Limb (tissue), 2 donors: ENCODE results near the gene ROR1.
"Not testable (repeated sequence)": the region's sequence is repeated elsewhere in the genome, so short reads cannot be mapped to it uniquely, and the experiment has no call there.

Experiments used
- DNase-seq, 2 donors: peaks; one replicate each; pipeline ENCODE4 v3.0.0-alpha.2; 2016; ENCODE audit errors: extremely low spot score in 2 of 2

Gene ROR1

DNA sequence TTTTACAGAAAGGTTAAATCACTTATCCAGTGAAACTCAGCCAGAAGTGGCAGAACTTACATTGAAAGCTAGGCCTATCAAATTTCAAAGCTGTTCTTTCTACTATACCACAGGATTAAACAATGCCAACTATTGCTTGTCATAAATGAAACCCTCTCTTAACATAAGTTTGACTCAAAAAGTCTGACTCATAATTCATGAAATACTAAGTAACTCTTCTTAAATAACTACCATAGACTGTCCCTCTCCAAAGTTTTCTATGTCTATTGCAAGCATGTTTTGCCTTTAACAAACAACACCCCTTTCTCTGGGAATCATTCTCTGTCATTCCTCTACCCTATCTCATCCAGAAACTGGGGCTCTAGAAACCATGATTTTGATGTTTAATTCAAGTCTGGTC is 320.1 kb downstream of the ROR1 start:
- no peak for DNase-seq

DNA sequence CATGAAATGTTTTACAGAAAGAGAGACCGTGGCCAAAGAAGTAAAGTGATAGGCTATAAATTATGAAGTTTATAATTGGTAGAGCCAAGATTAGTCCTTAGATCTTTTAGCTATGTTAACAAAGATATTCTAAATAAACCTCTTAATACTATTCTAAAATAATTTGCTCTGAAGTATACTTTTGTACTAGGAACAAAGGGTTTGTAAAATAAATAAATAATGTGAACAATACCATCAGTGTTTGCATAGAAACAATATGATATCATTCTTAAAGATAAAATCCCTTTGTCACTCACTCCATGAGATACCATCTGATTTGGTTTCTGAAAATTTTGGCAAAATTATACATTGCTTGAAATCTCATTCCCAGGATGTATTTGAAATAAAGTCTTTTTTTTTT is 322.0 kb downstream of the ROR1 start:
- DNase-seq: no peak

DNA sequence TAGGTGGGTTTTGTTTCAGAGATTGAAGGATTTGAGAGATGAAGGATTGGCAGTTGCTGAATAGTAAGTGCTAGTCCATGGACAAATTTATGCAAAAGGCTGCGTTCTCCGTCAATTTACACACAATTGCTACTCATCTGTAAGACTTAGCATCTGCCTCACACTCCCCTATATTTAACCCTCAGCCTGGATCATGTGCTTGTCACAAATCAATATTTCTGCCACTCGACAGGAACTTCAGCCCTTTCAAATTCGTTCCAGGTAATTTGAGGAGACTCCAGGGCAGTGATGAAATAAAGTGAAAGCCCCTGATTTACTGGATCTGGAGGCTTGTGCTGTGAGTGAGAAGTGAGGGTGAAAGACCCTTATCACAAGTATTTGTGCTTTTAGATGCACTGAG is 324.0 kb downstream of the ROR1 start:
- no peak for DNase-seq

DNA sequence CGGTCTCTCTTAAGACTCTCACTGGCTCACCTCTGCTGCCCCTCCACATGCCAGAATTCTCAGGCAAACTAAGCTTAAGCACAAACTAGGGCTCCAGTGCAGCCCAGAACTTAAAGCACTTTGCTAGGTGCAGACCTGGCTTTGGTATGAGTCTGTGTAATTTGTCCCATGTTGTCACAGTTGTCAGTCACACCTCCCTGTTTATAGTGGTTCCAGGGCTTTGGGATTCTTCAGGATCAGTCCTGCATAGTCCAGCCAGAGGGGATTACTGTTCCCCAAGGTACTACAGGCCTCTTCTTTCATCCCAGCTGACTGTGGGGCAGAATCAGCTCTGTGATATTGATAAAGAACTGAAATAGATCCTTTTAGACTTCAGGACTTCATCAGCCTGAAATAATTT is 324.6 kb downstream of the ROR1 start:
- DNase-seq: no peak

DNA sequence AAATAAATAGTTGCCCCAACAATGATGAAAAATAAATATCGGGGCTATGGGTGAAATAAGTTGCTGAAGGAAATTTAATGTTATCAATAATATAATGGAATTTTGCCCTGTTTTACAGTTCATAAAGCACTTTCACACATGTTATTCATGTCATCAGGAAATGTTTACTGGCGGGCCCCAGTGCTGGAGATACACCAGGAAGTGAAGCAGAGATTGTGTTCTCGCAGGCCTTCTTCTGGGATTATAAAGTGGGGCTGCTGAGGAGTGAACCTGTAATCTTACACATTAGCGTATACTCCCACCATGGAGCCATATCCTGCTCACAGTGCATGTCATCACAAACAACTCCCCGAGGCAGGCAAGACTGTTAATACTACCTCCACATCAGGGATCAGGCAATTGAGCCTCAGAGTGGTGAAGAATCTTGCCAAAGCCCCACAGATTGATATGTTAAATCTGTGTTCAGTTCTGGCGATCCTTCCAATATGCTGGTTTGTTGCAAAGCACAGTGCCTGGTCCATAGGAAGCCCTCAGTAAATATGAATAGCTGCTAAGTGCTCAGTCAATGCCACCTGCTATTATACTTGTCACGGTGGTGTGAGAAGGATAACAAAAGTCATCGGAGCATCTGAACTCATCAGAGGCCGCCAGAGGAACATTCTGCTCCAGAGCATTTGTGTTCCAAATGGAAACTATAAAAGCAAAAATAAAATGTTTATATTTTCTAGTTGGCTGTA is 325.2 kb downstream of the ROR1 start:
- DNase-seq: no peak

DNA sequence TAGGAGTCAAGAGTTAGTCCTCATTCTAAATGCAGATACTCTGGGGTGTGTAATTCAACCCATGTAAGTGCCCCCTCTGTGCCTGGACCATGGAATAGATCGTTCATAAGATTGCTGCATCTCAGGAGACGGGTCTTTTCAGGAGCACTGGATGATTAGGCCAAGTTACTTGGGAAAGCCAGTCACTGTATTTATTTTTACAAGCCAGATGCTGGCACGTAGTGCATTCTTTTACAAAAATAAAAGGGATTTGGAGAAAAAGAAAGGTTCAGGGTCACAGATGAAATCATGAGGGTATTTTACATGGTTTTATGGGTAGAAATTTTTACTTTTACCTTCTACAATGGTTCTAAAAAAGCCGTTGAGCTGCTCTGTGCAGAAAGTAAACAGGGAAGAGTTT is 327.0 kb downstream of the ROR1 start:
- DNase-seq: no peak

DNA sequence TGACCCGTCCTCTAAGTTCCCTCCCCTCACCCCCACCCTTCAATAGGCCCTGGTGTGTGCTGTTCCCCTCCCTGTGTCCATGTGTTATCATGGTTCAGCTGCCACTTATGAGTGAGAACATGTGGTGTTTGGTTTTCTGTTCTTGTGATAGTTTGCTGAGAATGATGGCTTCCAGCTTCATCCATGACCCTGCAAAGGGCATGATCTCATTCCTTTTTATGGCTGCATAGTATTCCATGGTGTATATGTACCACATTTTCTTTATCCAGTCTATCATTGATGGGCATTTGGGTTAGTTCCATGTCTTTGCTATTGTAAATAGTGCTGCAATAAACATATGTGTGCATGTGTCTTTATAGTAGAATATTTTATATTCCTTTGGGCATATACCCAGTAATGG is 330.8 kb downstream of the ROR1 start:
- DNase-seq: not testable (repeated sequence)

DNA sequence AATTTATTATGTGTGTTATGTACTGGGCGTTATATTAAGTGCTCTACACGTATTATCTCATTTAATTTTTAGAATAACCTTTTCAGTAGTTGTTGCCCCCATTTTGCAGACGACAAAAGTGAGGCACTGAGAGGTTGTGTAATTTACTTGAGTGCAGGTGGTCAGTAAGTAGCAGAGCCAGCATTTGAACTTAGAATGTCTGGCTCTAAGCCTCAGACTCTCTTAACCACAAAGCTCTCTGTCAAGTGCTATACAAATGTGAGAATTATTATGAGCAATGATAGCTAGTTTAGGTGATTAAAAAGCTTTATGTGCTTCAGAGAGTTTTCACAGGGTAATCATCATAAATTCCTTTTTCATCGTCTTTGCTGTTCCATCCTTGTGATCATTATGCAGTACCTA is 333.3 kb downstream of the ROR1 start:
- DNase-seq: no peak

DNA sequence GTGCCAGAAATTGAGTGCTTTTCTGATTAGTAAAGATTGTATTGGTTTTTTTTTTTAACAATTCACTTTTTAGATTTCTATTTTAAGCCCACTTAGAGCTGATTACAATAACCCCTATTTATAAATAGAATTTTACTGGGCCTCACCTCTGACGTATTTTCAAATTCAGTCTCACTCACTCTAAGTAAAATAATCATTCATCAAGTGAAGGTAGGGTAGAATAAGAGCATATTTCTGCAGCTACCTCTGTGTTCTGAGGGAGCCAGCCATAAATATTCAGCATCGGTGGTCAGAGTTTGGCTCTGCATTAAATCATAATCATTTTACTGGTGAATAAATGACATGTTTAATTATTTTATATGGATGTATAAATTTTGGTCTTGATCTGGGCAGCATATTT is 333.8 kb downstream of the ROR1 start:
- no peak for DNase-seq

DNA sequence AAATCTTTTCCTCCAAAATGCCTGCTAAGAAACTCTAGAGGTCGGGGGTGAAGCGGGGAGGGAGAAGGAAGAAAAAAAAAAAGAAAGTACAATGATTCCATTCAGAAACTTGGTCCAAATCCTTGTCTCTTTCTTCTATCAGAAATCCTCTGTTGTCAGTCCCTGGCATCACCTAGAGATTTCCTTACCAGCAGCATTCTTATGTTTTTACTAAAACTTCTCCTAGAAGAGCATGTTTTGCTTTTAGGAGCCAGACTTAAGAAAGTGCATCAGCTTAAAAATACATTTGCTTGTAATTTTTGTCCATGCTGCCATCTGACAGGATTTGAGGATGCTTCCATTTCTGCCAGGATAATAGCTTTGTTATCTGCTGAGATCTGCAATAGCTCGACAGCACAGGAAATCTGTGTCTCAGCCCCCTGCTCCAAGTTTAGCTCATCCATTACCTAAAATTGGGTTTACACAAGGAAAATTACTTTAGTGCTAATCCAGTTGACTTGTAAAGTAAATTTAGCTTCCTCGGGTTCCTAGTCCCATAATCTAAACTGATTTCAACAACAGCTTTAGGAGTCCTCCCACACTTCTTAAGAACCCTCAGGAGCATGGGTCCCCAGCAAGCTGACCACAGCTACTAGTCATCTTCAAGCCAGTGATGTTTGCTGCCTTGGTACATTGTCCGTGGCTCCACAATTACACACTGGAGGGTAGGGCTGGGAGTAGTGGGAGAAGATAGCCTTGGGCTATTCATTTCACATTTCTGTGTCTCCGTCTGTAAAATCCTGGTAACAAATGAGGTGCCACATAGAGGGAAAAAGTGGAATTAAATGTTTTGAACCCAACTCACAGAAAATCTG is 337.3 kb downstream of the ROR1 start:
- no peak for DNase-seq

DNA sequence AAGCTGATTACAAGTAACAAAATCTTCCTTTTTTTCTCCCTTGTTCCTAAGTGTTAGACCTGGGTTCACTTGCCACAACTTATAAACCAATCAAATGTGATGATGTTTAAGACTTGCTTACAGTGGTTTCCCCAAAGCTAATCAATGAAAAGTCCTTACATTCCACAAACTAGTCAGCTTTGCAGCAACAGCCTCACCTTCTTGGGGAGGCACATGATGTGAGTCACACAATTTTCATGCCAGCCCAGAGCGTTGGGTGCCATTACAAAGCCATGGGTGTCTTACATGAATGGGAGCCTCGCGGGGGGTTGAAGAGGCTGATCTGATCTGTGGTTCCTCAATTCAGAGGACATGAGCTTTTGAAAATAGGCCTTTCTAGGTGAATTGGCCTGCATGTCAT is 338.0 kb downstream of the ROR1 start:
- no peak for DNase-seq

DNA sequence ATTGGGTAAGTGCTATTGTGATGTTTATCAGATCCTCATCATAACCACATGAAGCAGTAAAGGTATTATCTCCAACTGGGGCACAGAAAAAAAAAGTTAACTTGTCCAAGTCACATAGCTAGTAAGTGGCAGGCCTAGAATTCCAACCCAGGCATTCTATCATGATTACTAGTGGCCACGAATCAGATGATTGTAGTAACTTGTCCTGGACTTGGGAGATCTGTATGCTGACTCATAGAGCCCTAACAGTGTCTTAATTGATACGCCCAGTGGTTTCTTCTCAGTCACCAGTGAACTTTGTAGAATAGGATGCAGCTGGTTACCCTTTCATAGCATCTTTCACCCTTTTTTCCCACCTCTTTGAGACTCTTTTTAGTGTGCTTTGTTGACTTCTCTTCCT is 338.5 kb downstream of the ROR1 start:
- DNase-seq: no peak

DNA sequence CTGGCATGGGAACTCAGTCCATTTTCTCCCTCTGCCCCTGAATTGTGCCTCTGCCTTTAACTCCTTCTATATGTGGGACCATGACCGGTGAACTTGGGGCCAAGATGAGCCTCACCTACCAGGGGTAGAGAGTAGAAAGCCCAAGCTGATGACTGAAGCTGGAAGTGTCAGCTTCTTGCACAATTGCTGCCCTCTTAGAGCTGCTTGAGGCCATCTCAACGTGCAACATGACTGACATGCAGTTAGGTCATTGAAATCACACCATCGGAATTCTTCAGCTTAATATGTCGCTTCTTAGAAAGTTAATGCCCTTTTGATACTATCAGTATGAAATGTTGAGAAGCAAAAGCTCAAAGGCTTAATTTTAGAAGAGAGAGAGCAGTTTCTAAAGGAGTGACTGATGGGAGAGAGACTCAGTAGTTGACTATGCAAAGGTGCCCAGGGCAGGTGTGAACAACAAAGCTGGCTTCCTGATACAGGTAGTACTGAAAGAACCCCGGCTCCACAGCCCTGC is 340.3 kb downstream of the ROR1 start:
- DNase-seq: no peak

DNA sequence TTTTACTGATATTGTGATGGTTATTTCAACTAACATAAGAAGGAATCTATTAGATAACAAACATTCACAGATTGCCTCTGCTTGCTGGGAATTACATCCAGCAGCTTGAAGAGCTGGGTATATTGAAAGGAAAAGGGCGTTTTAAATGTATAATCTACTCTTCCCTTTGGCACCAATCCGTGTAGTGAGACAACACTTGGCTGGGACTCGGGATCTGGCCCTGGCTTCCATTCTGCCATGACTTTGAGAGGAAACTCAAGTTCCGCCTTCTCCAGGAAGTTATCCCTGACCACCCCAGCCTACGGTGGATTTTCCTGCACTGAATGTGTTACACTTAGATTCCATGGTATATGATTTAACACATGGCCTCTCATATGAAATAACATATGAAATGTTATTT is 342.7 kb downstream of the ROR1 start:
- no peak for DNase-seq

DNA sequence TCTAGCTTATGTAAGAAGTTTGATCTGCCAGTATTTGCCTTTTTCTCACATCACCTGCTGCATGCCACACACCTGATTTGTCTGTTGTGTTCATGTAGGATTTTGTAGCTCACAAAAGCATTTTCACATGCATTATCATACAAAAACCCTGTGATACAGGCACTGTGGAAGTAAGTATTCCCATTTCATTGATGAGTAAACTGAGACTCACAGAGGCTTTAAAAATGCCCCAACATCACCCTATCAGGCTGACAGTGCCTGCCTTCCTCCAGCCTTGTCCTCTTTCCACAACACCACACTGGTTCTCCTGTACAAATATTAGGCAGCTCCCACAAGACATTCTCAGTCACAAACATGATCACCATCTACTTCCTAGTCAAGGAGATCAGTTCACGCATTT is 343.7 kb downstream of the ROR1 start:
- DNase-seq: no peak

DNA sequence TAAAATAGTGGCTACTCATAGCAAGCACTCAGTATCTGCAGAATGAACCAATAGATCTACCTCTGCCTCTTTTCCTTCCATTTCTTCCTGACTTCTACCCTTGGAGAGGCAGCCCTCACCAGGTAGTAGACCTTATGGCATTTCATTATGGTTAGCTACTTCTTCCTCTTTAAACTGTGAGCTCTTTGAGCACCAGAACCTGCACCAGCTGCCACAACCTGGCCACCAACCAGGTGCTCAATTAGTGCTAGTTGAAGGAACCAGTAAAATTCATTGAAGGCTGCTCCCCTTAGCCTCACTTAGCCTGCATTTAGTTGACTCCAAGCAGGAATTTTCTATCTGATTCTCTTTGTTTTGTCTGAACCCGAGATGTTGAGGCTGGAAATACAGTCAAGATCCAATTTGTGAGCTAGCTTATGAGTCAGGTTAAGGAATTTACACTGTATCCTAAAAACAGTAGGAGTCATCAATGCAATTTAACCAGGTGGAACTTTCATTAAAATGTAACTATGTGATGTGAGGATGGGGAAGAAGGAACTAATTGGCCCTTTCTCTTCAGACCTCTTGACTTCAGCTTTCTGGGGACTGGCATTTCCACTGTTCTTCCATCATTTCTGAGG is 348.1 kb downstream of the ROR1 start:
- no peak for DNase-seq

DNA sequence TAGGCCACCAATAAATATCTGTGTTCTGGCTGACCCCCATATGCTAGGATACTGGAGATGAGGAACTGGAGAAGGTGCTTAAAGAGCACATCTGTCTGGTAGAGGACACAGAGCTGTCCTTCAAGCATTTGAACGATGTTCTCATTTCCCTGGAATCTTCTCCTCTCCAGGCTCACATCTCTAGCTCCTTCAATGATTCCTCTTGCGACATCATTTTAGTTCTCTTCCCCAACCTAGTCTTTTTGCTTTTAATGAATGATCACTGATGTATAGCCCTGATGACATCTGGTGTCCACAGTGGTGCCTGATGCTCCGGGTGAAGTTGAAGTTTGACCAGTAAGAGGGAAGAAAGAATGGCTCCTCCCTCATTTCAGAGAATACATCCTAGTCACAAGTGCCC is 348.8 kb downstream of the ROR1 start:
- no peak for DNase-seq

DNA sequence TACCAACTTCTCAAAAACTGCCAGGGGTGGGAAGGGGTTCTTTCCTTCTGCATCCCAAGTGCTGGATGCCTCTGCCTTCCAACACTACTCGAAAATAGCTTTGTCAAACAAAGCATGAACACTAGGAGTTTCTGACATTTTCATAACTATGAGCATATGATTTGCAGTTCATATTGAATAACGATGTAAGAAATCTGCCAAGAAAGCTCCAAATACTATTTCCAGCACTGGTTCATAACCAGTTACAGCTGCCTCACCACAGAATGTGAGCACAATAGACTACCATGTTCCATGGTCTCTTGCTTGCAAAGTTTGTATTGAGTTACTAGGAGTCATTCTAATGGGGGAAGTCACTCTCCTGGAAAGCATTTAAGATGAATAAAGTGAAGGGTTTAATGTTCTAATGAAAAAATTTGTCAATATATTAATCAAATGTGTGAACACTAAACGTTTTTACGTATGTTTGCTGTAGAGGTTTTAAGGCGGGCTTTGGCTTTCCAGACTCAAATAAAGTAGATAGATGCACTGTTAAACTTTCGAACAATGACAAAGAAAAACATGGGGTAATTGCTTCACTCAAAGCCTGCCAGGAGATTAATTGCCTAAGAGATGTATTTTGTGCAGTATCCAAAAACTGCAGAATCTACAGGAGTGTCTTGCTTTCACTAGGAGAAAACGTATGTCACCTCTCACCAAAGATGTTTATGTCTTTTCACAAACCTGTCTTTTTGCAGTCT is 351.1 kb downstream of the ROR1 start:
- peak in 1 of 2 donors; percentile 59 for DNase-seq

DNA sequence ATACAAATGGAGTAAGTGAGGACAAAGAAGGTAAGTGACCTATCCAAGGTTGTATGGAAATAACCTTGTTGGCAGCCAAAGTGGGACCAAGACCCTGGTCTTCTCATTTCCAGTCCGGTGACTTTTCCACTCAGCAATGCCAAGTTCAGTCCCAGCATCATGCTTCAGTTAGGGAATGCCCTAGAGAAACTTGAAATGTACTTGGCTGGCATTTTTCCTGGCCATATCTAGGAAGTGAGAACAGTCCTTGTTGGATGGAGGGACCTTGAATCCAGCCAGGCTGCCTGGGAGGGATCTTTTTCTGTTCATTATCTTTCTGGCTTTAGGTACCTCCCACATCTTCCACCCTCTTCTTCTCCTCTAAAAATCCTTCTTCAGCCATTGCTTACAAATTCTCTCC is 352.8 kb downstream of the ROR1 start:
- no peak for DNase-seq

DNA sequence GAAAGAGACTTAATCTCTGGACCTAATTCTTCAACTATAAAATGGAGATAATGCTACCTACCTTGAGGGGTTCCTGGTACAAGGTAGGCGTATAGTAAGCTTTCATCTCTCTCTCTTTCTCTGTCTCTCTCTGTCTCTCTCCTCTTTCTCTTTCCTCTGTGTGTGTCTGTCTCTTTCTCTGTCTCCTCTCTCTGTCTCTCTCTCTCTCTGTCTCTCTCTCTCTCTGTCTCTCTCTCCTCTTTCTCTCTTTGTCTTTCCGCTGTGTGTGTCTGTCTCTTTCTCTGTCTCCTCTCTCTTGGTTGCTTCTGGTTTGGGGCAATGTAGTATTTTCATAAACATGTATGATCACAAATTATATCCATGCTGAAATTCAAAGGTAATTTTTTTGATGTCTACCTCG is 353.5 kb downstream of the ROR1 start:
- no peak for DNase-seq

DNA sequence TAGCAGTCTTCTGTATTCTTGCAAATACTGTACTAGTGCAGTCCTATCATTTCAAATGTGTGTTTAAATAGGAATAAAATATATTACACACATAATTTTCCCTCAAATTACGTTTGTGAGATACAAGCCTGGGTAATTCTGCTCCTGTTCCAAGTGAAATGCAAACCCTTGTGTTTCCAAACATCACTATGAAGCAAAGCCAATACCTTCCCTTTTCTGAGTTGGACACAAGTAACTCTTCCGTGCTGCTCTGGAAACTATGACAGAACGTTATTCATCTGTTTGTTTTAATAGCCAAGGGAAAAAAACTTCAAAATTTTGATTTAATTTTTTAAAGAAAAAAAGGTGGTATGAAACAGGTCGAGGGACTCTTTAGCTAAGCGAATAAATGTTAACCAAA is 355.9 kb downstream of the ROR1 start:
- DNase-seq: no peak

DNA sequence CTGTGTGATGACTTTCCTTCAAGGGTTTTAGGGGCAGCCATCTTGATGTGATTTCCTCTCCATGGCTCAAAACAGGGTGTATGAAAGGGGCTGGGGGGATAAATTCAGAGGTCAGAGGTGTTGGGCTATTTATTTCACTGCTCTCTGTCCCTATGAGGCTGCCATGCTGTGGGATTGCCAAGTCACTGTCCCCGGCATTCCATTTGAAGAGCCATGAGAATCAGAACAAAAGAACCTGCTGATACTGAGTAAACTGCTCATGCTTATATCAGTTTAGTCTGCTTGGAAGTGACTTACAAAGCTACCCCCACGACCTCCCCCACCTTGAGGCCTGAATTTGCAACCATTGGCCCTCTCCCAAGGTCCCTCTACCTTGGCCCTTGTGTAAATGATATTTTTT is 357.3 kb downstream of the ROR1 start:
- no peak for DNase-seq
